ENCODE data around the gene ZNF778.

Gene ZNF778

GRCh38 chr16:89194340-89195311, 22.9 kb upstream of the ZNF778 start:
- no peak for DNase-seq (ENCODE audit: low spot score)

GRCh38 chr16:89195521-89196171, 21.9 kb upstream of the ZNF778 start:
- no peak for DNase-seq (ENCODE audit: low spot score)

GRCh38 chr16:89197033-89197632, 20.4 kb upstream of the ZNF778 start:
- no peak for DNase-seq (ENCODE audit: low spot score)

GRCh38 chr16:89197633-89198416, 19.7 kb upstream of the ZNF778 start:
- no peak for DNase-seq (ENCODE audit: low spot score)

GRCh38 chr16:89198417-89199240, 18.9 kb upstream of the ZNF778 start:
- no peak for DNase-seq (ENCODE audit: low spot score)

GRCh38 chr16:89199241-89200123, 18.0 kb upstream of the ZNF778 start:
- DNase-seq (ENCODE audit: low spot score) = no peak

GRCh38 chr16:89200124-89200849, 17.2 kb upstream of the ZNF778 start, which contains the start of gene SLC22A31:
SLC22A31 (minus strand) TSS chr16:89200537; CDS start chr16:89200501, 36 bp downstream.
- no peak for DNase-seq (ENCODE audit: low spot score)

GRCh38 chr16:89200850-89201411, 16.6 kb upstream of the ZNF778 start:
- DNase-seq (ENCODE audit: low spot score) = no peak

GRCh38 chr16:89201439-89202377, 15.8 kb upstream of the ZNF778 start:
- peak; percentile 68 for DNase-seq (ENCODE audit: low spot score)

- DNase-seq (ENCODE audit: low spot score) = no peak
These were observed 14.9 kb upstream of the ZNF778 start for GRCh38 chr16:89202422-89203215.

- DNase-seq (ENCODE audit: low spot score) = no peak
These were observed 9.5 kb upstream of the ZNF778 start for GRCh38 chr16:89207993-89208392.

GRCh38 chr16:89209522-89210044, 7.9 kb upstream of the ZNF778 start:
- DNase-seq (ENCODE audit: low spot score) = no peak

GRCh38 chr16:89210165-89210903, 7.2 kb upstream of the ZNF778 start:
- DNase-seq (ENCODE audit: low spot score) = no peak

GRCh38 chr16:89210904-89211515, 6.5 kb upstream of the ZNF778 start:
- no peak for DNase-seq (ENCODE audit: low spot score)

GRCh38 chr16:89216315-89217137, 977 bp upstream of the ZNF778 start:
- DNase-seq (ENCODE audit: low spot score) = peak; percentile 82
